CD4-positive, CD25-positive, alpha-beta regulatory T cell (primary cell): ENCODE results near the gene PRKACB. TPM values are rescaled to one million over a fixed set of nuclear protein-coding genes. Genes with fewer than 3 reads are reported as not detected.
"Not testable (repeated sequence)": the region's sequence is repeated elsewhere in the genome, so short reads cannot be mapped to it uniquely, and the experiment has no call there.

Experiments
- ATAC-seq, 2 donors: fragments of 150-1000 bp; cut with Tn5 transposase; one replicate each; pipeline ENCODE4 v1.10.0; 2021; ENCODE audit warnings: low read depth in 2 of 2, moderate number of reproducible peaks in 2 of 2, moderate library complexity in 1 of 2
- DNase-seq, 3 donors: peaks; one replicate each; pipeline versions ENCODE4 v3.0.0 to v3.0.0-alpha.2; 2012 to 2022; ENCODE audit warnings: mixed read lengths in 1 of 3
- H3K27ac ChIP-seq: one replicate; pipeline ENCODE4 v1.7.0; 2013; ENCODE audit warnings: mild to moderate bottlenecking, low read length; ENCODE audit not compliant: insufficient read depth, poor library complexity, severe bottlenecking
- H3K27me3 ChIP-seq: one replicate; pipeline ENCODE4 v1.7.0; 2013; ENCODE audit warnings: low read length; ENCODE audit not compliant: control insufficient read depth, insufficient read depth
- H3K36me3 ChIP-seq: one replicate; pipeline ENCODE4 v1.7.0; 2013; ENCODE audit warnings: mild to moderate bottlenecking, low read length, moderate library complexity; ENCODE audit not compliant: control insufficient read depth, insufficient read depth
- H3K4me1 ChIP-seq: 2 replicates; pipeline ENCODE4 v1.7.0; 2013; ENCODE audit warnings: mild to moderate bottlenecking, low read length; ENCODE audit not compliant: insufficient read depth, control insufficient read depth, poor library complexity, severe bottlenecking
- H3K4me3 ChIP-seq: one replicate; pipeline ENCODE4 v1.7.0; 2013; ENCODE audit warnings: low read depth, mild to moderate bottlenecking, low read length, moderate library complexity
- H3K9me3 ChIP-seq, 2 experiments: 1 replicate in 1 of 2; 2 replicates in 1 of 2; pipeline ENCODE4 v1.7.0; 2013; ENCODE audit warnings: low read length in 2 of 2, mild to moderate bottlenecking in 1 of 2, moderate library complexity in 1 of 2; ENCODE audit not compliant: control insufficient read depth in 2 of 2
- H3K27ac Mint-ChIP-seq, 3 donors: one replicate each; pipeline ENCODE4 v1.8.0; 2020 to 2022; ENCODE audit warnings: mild to moderate bottlenecking in 3 of 3, mixed read lengths in 3 of 3, moderate library complexity in 2 of 3
- H3K27me3 Mint-ChIP-seq: one replicate; pipeline ENCODE4 v1.8.0; 2022; ENCODE audit warnings: mild to moderate bottlenecking, mixed read lengths
- H3K36me3 Mint-ChIP-seq: one replicate; pipeline ENCODE4 v1.8.0; 2020; ENCODE audit warnings: mixed read lengths
- H3K4me1 Mint-ChIP-seq, 4 donors: one replicate each; pipeline ENCODE4 v1.8.0; 2020 to 2022; ENCODE audit warnings: mixed read lengths in 4 of 4, mild to moderate bottlenecking in 1 of 4
- H3K4me3 Mint-ChIP-seq, 4 donors: one replicate each; pipeline ENCODE4 v1.8.0; 2020 to 2022; ENCODE audit warnings: mild to moderate bottlenecking in 4 of 4, mixed read lengths in 4 of 4, moderate library complexity in 3 of 4
- H3K9me3 Mint-ChIP-seq, 7 donors: one replicate each; pipeline ENCODE4 v1.8.0; 2020 to 2022; ENCODE audit warnings: mixed read lengths in 7 of 7, mild to moderate bottlenecking in 3 of 7, moderate library complexity in 2 of 7
- polyA plus RNA-seq, 4 donors: library from polyadenylated mRNA; unstranded; fragments of 300-500 nt; fragmentation: Illumina TruSeq; gene quantifications; one replicate each; pipeline ENCODE4 v1.2.3, GENCODE V29; 2021
- total RNA-seq: library from RNA; stranded (reverse); gene quantifications from one replicate; pipeline ENCODE4 v1.2.3, GENCODE V29; 2022

The PRKACB gene
- 74.0 TPM for total RNA-seq
- 10 to 100 TPM; 83.2 to 99.5 (median 93.4) TPM for polyA plus RNA-seq

DNA sequence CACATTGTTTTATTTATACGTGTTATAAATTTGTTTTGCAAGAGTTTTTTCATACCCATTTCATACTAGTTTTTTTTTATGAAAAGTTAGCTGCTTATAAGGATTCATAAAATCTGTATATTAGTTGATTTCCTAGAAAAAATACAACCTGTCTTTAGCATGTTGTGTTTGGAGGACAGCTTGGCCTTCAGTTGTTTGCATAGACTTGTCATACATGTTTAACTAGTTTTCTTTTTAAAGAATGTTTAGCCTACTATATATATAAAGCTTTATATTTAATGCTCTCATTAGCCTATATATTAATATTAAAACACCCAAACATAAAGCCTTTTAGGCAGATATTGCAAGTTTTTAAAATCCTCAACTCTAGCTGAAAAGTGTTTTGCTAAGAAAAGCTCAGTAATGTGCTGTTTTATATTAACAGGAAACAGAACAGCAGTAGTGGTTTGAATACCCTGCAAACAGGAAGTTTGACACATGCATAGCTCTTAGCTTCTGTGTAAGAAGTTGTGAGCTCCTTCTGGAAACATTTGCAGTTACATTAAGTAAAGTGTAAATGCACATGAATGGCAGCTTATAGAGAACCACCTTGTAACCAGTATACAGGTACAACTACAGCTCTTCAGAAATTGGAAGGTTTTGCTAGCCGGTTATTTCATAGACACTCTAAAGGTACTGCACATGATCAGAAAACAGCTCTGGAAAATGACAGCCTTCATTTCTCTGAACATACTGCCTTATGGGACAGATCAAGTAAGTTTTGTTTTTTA is at the start of gene PRKACB:
PRKACB (plus strand) TSS at position 476 of the 770 bp plus-strand sequence; CDS start at position 567, 91 bp downstream.
- peak; percentile 95 to 98 for ATAC-seq
- Mint-ChIP-seq H3K36me3 (no peaks in the 10 kb centered on the region), H3K9me3 (peaks cover 0 to 2% (median 0%) of the 10 kb centered on the region in 7 donors), H3K4me1 (peaks cover 24 to 47% (median 36%) of the 10 kb centered on the region in 4 donors), H3K4me3 (peak within 1 kb of the TSS; percentile 90 to 100 (median 96)), H3K27ac (peak within 1 kb of the TSS; percentile 92 to 99 (median 93)), H3K27me3 (no peaks in the 10 kb centered on the region)
- no peaks in the 10 kb centered on the region for H3K27me3 ChIP-seq
- peak within 1 kb of the TSS; percentile 94 for H3K4me3 ChIP-seq
- H3K4me1 ChIP-seq = peaks cover 44% of the 10 kb centered on the region
- peak within 1 kb of the TSS; percentile 76 for H3K27ac ChIP-seq
- H3K9me3 ChIP-seq = peaks cover 0 to 2% of the 10 kb centered on the region in 2 experiments
- peak; percentile 6 to 87 (median 68) for DNase-seq
- H3K36me3 ChIP-seq = no peaks in the 10 kb centered on the region

GRCh38 chr1:84095308-84095707 is 48.8 kb upstream of the PRKACB start:
- Mint-ChIP-seq H3K9me3 (peaks cover 0 to 1% (median 0%) of the 10 kb centered on the region in 7 donors), H3K27ac (no peak overlapping the region), H3K36me3 (no peaks in the 10 kb centered on the region), H3K4me3 (no peak overlapping the region), H3K27me3 (no peaks in the 10 kb centered on the region), H3K4me1 (peaks cover 4 to 12% (median 8%) of the 10 kb centered on the region in 4 donors)
- no peaks in the 10 kb centered on the region for H3K36me3 ChIP-seq
- peaks cover 2% of the 10 kb centered on the region for H3K4me1 ChIP-seq
- H3K9me3 ChIP-seq = no peaks in the 10 kb centered on the region
- no peak for ATAC-seq
- no peak overlapping the region for H3K27ac ChIP-seq
- DNase-seq = no peak
- peaks cover 3% of the 10 kb centered on the region for H3K27me3 ChIP-seq
- no peak overlapping the region for H3K4me3 ChIP-seq

DNA sequence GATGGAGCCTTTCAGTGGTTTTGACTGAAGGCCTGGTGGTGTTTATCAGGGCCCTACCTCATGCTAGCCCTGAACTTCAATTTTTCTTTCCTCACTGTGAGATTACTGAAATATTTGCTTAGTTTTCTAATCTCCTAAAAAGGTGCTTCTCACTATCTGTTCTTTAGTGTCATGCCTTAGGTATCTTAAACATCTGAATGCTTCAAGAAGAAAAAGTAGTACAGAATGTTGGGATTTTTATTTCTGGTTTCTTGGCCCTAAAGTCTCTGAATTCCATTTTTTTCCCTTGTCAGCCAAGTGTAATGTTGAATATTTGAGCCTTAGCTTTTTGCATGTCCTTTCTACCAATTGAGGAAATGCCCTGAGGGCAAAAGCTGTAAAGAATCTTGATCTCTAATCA is 47.9 kb upstream of the PRKACB start:
- H3K36me3 ChIP-seq = no peaks in the 10 kb centered on the region
- DNase-seq = no peak
- H3K4me1 Mint-ChIP-seq = peaks cover 0 to 6% (median under 1%) of the 10 kb centered on the region in 4 donors
- no peak overlapping the region for H3K4me3 Mint-ChIP-seq
- no peaks in the 10 kb centered on the region for H3K27me3 Mint-ChIP-seq
- H3K4me3 ChIP-seq = no peak overlapping the region
- no peak overlapping the region for H3K27ac ChIP-seq
- H3K9me3 Mint-ChIP-seq = peaks cover 0 to 1% (median 0%) of the 10 kb centered on the region in 7 donors
- no peaks in the 10 kb centered on the region for H3K4me1 ChIP-seq
- no peaks in the 10 kb centered on the region for H3K9me3 ChIP-seq
- H3K36me3 Mint-ChIP-seq = no peaks in the 10 kb centered on the region
- no peak overlapping the region for H3K27ac Mint-ChIP-seq
- peaks cover 3% of the 10 kb centered on the region for H3K27me3 ChIP-seq
- ATAC-seq = no peak

DNA sequence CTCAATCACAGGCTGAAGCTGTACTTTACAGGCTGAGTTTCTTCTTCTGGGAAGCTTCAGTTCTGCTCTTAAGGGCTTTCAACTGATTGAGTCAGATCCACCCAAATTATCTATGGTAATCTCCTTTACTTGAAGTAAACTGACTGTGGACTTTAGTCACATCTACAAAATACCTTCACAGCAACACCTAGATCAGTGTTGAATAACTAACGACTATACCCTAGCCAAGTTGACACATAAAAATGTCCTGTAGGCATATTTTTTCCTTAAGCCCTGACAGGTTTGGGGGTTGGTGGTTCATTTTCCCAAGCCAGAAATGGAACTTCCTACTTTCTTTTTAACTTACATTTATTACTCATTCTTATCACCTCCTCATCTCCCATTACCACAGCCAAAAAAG is 42.9 kb upstream of the PRKACB start:
- H3K27me3 Mint-ChIP-seq = peaks cover 4% of the 10 kb centered on the region
- Histone ChIP-seq H3K36me3 (no peaks in the 10 kb centered on the region), H3K4me1 (no peaks in the 10 kb centered on the region), H3K27ac (no peak overlapping the region), H3K4me3 (no peak overlapping the region), H3K27me3 (peaks cover 4% of the 10 kb centered on the region), H3K9me3 (no peaks in the 10 kb centered on the region)
- H3K4me1 Mint-ChIP-seq = no peaks in the 10 kb centered on the region
- no peaks in the 10 kb centered on the region for H3K36me3 Mint-ChIP-seq
- DNase-seq (no peak), ATAC-seq (no peak)
- H3K4me3 Mint-ChIP-seq = no peak overlapping the region
- peaks cover 0 to 1% (median 0%) of the 10 kb centered on the region in 7 donors for H3K9me3 Mint-ChIP-seq
- peak overlapping the region in 1 of 3 donors; percentile 0 for H3K27ac Mint-ChIP-seq

GRCh38 chr1:84103197-84103992 is 40.7 kb upstream of the PRKACB start:
- no peak overlapping the region for H3K4me3 Mint-ChIP-seq
- H3K27me3 Mint-ChIP-seq = peaks cover 4% of the 10 kb centered on the region
- peak overlapping the region in 1 of 3 donors; percentile 8 for H3K27ac Mint-ChIP-seq
- H3K27ac ChIP-seq = no peak overlapping the region
- no peaks in the 10 kb centered on the region for H3K4me1 ChIP-seq
- peak in 1 of 3 donors; percentile 29 for DNase-seq
- no peaks in the 10 kb centered on the region for H3K36me3 Mint-ChIP-seq
- peaks cover 3% of the 10 kb centered on the region for H3K27me3 ChIP-seq
- H3K4me1 Mint-ChIP-seq = no peaks in the 10 kb centered on the region
- H3K36me3 ChIP-seq = no peaks in the 10 kb centered on the region
- no peak for ATAC-seq
- H3K9me3 ChIP-seq = no peaks in the 10 kb centered on the region
- H3K9me3 Mint-ChIP-seq = peaks cover 0 to 5% (median 4%) of the 10 kb centered on the region in 7 donors
- H3K4me3 ChIP-seq = no peak overlapping the region

GRCh38 chr1:84107538-84107937 is 36.5 kb upstream of the PRKACB start:
- H3K27me3 ChIP-seq, H3K4me3 ChIP-seq, H3K27ac ChIP-seq, H3K4me3 Mint-ChIP-seq, H3K4me1 Mint-ChIP-seq, H3K4me1 ChIP-seq, ATAC-seq, H3K36me3 ChIP-seq, H3K27ac Mint-ChIP-seq, H3K27me3 Mint-ChIP-seq, H3K9me3 ChIP-seq, H3K9me3 Mint-ChIP-seq, H3K36me3 Mint-ChIP-seq: not testable (repeated sequence)
- DNase-seq = peak in 2 of 3 donors; percentile 1 to 11

GRCh38 chr1:84107955-84108354 is 36.1 kb upstream of the PRKACB start:
- Histone ChIP-seq H3K4me1 (no peaks in the 10 kb centered on the region), H3K27ac (no peak overlapping the region), H3K4me3 (no peak overlapping the region), H3K27me3 (peaks cover 2% of the 10 kb centered on the region), H3K9me3 (no peaks in the 10 kb centered on the region), H3K36me3 (no peaks in the 10 kb centered on the region)
- Mint-ChIP-seq H3K4me1 (no peaks in the 10 kb centered on the region), H3K36me3 (no peaks in the 10 kb centered on the region), H3K4me3 (no peak overlapping the region), H3K27ac (no peak overlapping the region), H3K9me3 (peaks cover 0 to 7% (median 4%) of the 10 kb centered on the region in 7 donors), H3K27me3 (peaks cover 4% of the 10 kb centered on the region)
- no peak for ATAC-seq
- no peak for DNase-seq
